Naive thymus-derived CD4-positive, alpha-beta T cell (primary cell): ENCODE results near the gene CCDC28A. TPM values are rescaled to one million over a fixed set of nuclear protein-coding genes. Genes with fewer than 3 reads are reported as not detected.
A peak's percentile ranks its signal among the peaks of the same experiment; 100 is the strongest.

Experiments
- ATAC-seq: fragments of 150-1000 bp; cut with Tn5 transposase; 2 replicates; pipeline ENCODE4 v1.10.0; 2021; ENCODE audit warnings: mild to moderate bottlenecking, moderate library complexity
- CTCF ChIA-PET: fragments of 350-600 bp; sonication (Branson Sonifier 250); formaldehyde crosslinking; loops from one replicate; lab custom pipeline; 2021; ENCODE audit warnings: antibody characterized with exemption; lab: Charles Lee
- POLR2A ChIA-PET: fragments of 350-600 bp; sonication (Branson Sonifier 250); formaldehyde crosslinking; loops from one replicate; lab custom pipeline; 2021; ENCODE audit warnings: antibody characterized with exemption, inconsistent platforms; lab: Charles Lee
- DNase-seq, 9 donors: peaks; one replicate each; pipeline versions ENCODE4 v3.0.0 to v3.0.0-alpha.2; 2020 to 2022; ENCODE audit warnings: mixed read lengths in 1 of 9
- H3K27ac ChIP-seq: one replicate; pipeline ENCODE4 v1.7.0; 2013; ENCODE audit warnings: mild to moderate bottlenecking, low read depth, low read length, moderate library complexity
- H3K27me3 ChIP-seq, 2 donors: one replicate each; pipeline ENCODE4 v1.7.0; 2013; ENCODE audit warnings: low read length in 2 of 2, mild to moderate bottlenecking in 2 of 2, moderate library complexity in 2 of 2; ENCODE audit not compliant: control insufficient read depth in 2 of 2, insufficient read depth in 2 of 2
- H3K36me3 ChIP-seq, 3 experiments: 1 replicate in 2 of 3; 2 replicates in 1 of 3; pipeline ENCODE4 v1.7.0; 2013; ENCODE audit warnings: low read length in 3 of 3, mild to moderate bottlenecking in 3 of 3, moderate library complexity in 1 of 3; ENCODE audit not compliant: insufficient read depth in 3 of 3, control insufficient read depth in 2 of 3
- H3K4me1 ChIP-seq, 2 donors: one replicate each; pipeline ENCODE4 v1.7.0; 2013; ENCODE audit warnings: low read length in 2 of 2, mild to moderate bottlenecking in 2 of 2, moderate library complexity in 1 of 2; ENCODE audit not compliant: control insufficient read depth in 2 of 2, insufficient read depth in 2 of 2
- H3K4me3 ChIP-seq: 2 replicates; pipeline ENCODE4 v1.7.0; 2013; ENCODE audit warnings: mild to moderate bottlenecking, low read length
- H3K9me3 ChIP-seq, 3 experiments: 1 replicate in 2 of 3; 2 replicates in 1 of 3; pipeline ENCODE4 v1.7.0; 2013; ENCODE audit warnings: low read length in 3 of 3; ENCODE audit not compliant: control insufficient read depth in 2 of 3
- H3K27ac Mint-ChIP-seq, 9 donors: one replicate each; pipeline ENCODE4 v1.8.0; 2020 to 2022; ENCODE audit warnings: mixed read lengths in 9 of 9, mild to moderate bottlenecking in 8 of 9, moderate library complexity in 5 of 9, inconsistent platforms in 2 of 9
- H3K27me3 Mint-ChIP-seq, 5 donors: one replicate each; pipeline ENCODE4 v1.8.0; 2021 to 2022; ENCODE audit warnings: mixed read lengths in 5 of 5, mild to moderate bottlenecking in 1 of 5
- H3K36me3 Mint-ChIP-seq, 5 donors: one replicate each; pipeline ENCODE4 v1.8.0; 2020 to 2022; ENCODE audit warnings: mixed read lengths in 5 of 5, mild to moderate bottlenecking in 3 of 5, inconsistent platforms in 1 of 5
- H3K4me1 Mint-ChIP-seq, 7 donors: one replicate each; pipeline ENCODE4 v1.8.0; 2020 to 2022; ENCODE audit warnings: mixed read lengths in 7 of 7, mild to moderate bottlenecking in 3 of 7, inconsistent platforms in 1 of 7
- H3K4me3 Mint-ChIP-seq, 10 donors: one replicate each; pipeline ENCODE4 v1.8.0; 2020 to 2022; ENCODE audit warnings: mild to moderate bottlenecking in 10 of 10, mixed read lengths in 10 of 10, moderate library complexity in 6 of 10, inconsistent platforms in 2 of 10
- H3K9me3 Mint-ChIP-seq, 11 donors: one replicate each; pipeline ENCODE4 v1.8.0; 2020 to 2022; ENCODE audit warnings: mixed read lengths in 11 of 11, mild to moderate bottlenecking in 4 of 11, inconsistent platforms in 1 of 11, moderate library complexity in 1 of 11
- intact Hi-C, 2 donors: fragments of 100-400 bp; cut with micrococcal nuclease; formaldehyde crosslinking; loops; one replicate each; pipeline ENCODE4 v1.15.1; 2023
- polyA plus RNA-seq, 2 donors: library from polyadenylated mRNA; unstranded; fragments of 300-500 nt; fragmentation: Illumina TruSeq; gene quantifications; one replicate each; pipeline ENCODE4 v1.2.3, GENCODE V29; 2021
- total RNA-seq, 6 experiments: library from RNA in 5 of 6; stranded (reverse) in 5 of 6; gene quantifications; 1 replicate in 5 of 6; 2 replicates in 1 of 6; pipeline ENCODE4 v1.2.3 and lab custom pipeline; 2021 to 2026

Gene CCDC28A
- total and polyA plus RNA-seq, 7 experiments from 2014 or later: 19.9 to 65.3 (median 32.4) TPM

GRCh38 chr6:138785079-138785478 is 11.5 kb downstream of the CCDC28A start:
- Histone ChIP-seq H3K36me3 (peaks cover 3 to 54% (median 10%) of the 10 kb centered on the region in 3 experiments), H3K27ac (no peak overlapping the region), H3K27me3 (no peaks in the 10 kb centered on the region), H3K9me3 (no peaks in the 10 kb centered on the region), H3K4me3 (no peak overlapping the region), H3K4me1 (no peaks in the 10 kb centered on the region)
- DNase-seq (no peak), ATAC-seq (no peak)
- ChIA-PET CTCF (interaction anchor here (0.6 to 0.7 kb wide), 2 partner anchors 451 to 669 kb away, joined by 3 read pairs; no protein-coding TSS in a partner anchor), POLR2A (no interaction called here)
- H3K4me1 Mint-ChIP-seq: peaks cover 5 to 12% (median 6%) of the 10 kb centered on the region in 7 donors
- no peak overlapping the region for H3K27ac Mint-ChIP-seq
- H3K9me3 Mint-ChIP-seq: no peaks in the 10 kb centered on the region
- peaks cover 7 to 59% (median 33%) of the 10 kb centered on the region in 5 donors for H3K36me3 Mint-ChIP-seq
- intact Hi-C loops: no loop called here
- H3K4me3 Mint-ChIP-seq: no peak overlapping the region
- no peaks in the 10 kb centered on the region for H3K27me3 Mint-ChIP-seq

GRCh38 chr6:138785980-138786379 is 12.4 kb downstream of the CCDC28A start:
- Histone ChIP-seq H3K9me3 (no peaks in the 10 kb centered on the region), H3K27ac (no peak overlapping the region), H3K4me3 (no peak overlapping the region), H3K4me1 (no peaks in the 10 kb centered on the region), H3K27me3 (no peaks in the 10 kb centered on the region), H3K36me3 (peaks cover 3 to 54% (median 5%) of the 10 kb centered on the region in 3 experiments)
- intact Hi-C loops: no loop called here
- peaks cover 3 to 12% (median 6%) of the 10 kb centered on the region in 7 donors for H3K4me1 Mint-ChIP-seq
- H3K27ac Mint-ChIP-seq: peak overlapping the region in 1 of 9 donors; percentile 41
- no peak for ATAC-seq
- DNase-seq: no peak
- no peak overlapping the region for H3K4me3 Mint-ChIP-seq
- peaks cover 0 to 3% (median 0%) of the 10 kb centered on the region in 5 donors for H3K27me3 Mint-ChIP-seq
- no peaks in the 10 kb centered on the region for H3K9me3 Mint-ChIP-seq
- ChIA-PET POLR2A (no interaction called here), CTCF (no interaction called here)
- peaks cover 8 to 64% (median 36%) of the 10 kb centered on the region in 5 donors for H3K36me3 Mint-ChIP-seq

GRCh38 chr6:138787138-138787537 is 13.6 kb downstream of the CCDC28A start:
- Histone ChIP-seq H3K4me1 (no peaks in the 10 kb centered on the region), H3K4me3 (no peak overlapping the region), H3K36me3 (peaks cover 3 to 53% (median 5%) of the 10 kb centered on the region in 3 experiments), H3K27me3 (no peaks in the 10 kb centered on the region), H3K9me3 (no peaks in the 10 kb centered on the region), H3K27ac (no peak overlapping the region)
- no peak for ATAC-seq
- Mint-ChIP-seq H3K4me1 (peaks cover 1 to 8% (median 5%) of the 10 kb centered on the region in 7 donors), H3K36me3 (peaks cover 12 to 64% (median 39%) of the 10 kb centered on the region in 5 donors), H3K27me3 (peaks cover 0 to 7% (median 0%) of the 10 kb centered on the region in 5 donors), H3K9me3 (no peaks in the 10 kb centered on the region), H3K27ac (peak overlapping the region in 3 of 9 donors; percentile 9 to 15 (median 13)), H3K4me3 (no peak overlapping the region)
- CTCF ChIA-PET: no interaction called here
- intact Hi-C loops: no loop called here
- DNase-seq: no peak
- POLR2A ChIA-PET: no interaction called here

- no peak within 1 kb of the TSS for H3K27ac Mint-ChIP-seq
- peaks cover 0 to 17% (median 0%) of the 10 kb centered on the region in 3 experiments for H3K36me3 ChIP-seq
- peak in 1 of 9 donors; percentile 11 for DNase-seq
- no peak for ATAC-seq
- H3K27me3 ChIP-seq: peaks cover 0 to 6% of the 10 kb centered on the region in 2 donors
- H3K27me3 Mint-ChIP-seq: peaks cover 3 to 25% (median 19%) of the 10 kb centered on the region in 5 donors
- peaks cover 10 to 29% (median 27%) of the 10 kb centered on the region in 5 donors for H3K36me3 Mint-ChIP-seq
- CTCF ChIA-PET: interaction anchor here (0.5 kb wide), 1 partner anchor 20 kb away, joined by 4 read pairs; no protein-coding TSS in a partner anchor
- peaks cover 0 to 4% (median 0%) of the 10 kb centered on the region in 7 donors for H3K4me1 Mint-ChIP-seq
- no peaks in the 10 kb centered on the region for H3K9me3 ChIP-seq
- POLR2A ChIA-PET: interaction anchor here (0.6 kb wide), 1 partner anchor 112 kb away, joined by 4 read pairs; no protein-coding TSS in a partner anchor
- no peak within 1 kb of the TSS for H3K27ac ChIP-seq
- H3K4me3 Mint-ChIP-seq: no peak within 1 kb of the TSS
- intact Hi-C loops: no loop called here
- no peak within 1 kb of the TSS for H3K4me3 ChIP-seq
- H3K9me3 Mint-ChIP-seq: peaks cover 0 to 4% (median 0%) of the 10 kb centered on the region in 11 donors
- H3K4me1 ChIP-seq: no peaks in the 10 kb centered on the region
These were observed 22.4 kb downstream of the CCDC28A start, which contains the start of gene ECT2L for GRCh38 chr6:138795809-138796603. TSS of gene ECT2L (plus strand) at chr6:138796087. CDS start at chr6:138813275, 17,188 bp downstream.

GRCh38 chr6:138796771-138797170 is 23.2 kb downstream of the CCDC28A start:
- peaks cover 0 to 6% of the 10 kb centered on the region in 2 donors for H3K27me3 ChIP-seq
- CTCF ChIA-PET: no interaction called here
- Mint-ChIP-seq H3K4me3 (no peak overlapping the region), H3K27ac (no peak overlapping the region), H3K4me1 (peaks cover 0 to 4% (median 0%) of the 10 kb centered on the region in 7 donors), H3K27me3 (peaks cover 3 to 21% (median 19%) of the 10 kb centered on the region in 5 donors), H3K36me3 (peaks cover 5 to 22% (median 20%) of the 10 kb centered on the region in 5 donors), H3K9me3 (peaks cover 0 to 4% (median 0%) of the 10 kb centered on the region in 11 donors)
- POLR2A ChIA-PET: no interaction called here
- DNase-seq (no peak), ATAC-seq (no peak)
- no peaks in the 10 kb centered on the region for H3K9me3 ChIP-seq
- intact Hi-C loops: no loop called here
- H3K36me3 ChIP-seq: peaks cover 0 to 9% (median 0%) of the 10 kb centered on the region in 3 experiments
- no peak overlapping the region for H3K4me3 ChIP-seq
- H3K27ac ChIP-seq: no peak overlapping the region
- no peaks in the 10 kb centered on the region for H3K4me1 ChIP-seq

GRCh38 chr6:138797806-138798446 is 24.4 kb downstream of the CCDC28A start:
- Histone ChIP-seq H3K27me3 (peaks cover 0 to 6% of the 10 kb centered on the region in 2 donors), H3K36me3 (no peaks in the 10 kb centered on the region), H3K27ac (no peak overlapping the region), H3K4me3 (no peak overlapping the region), H3K9me3 (no peaks in the 10 kb centered on the region), H3K4me1 (no peaks in the 10 kb centered on the region)
- Mint-ChIP-seq H3K4me3 (no peak overlapping the region), H3K36me3 (peaks cover under 1 to 12% (median 9%) of the 10 kb centered on the region in 5 donors), H3K4me1 (peaks cover 0 to 4% (median 0%) of the 10 kb centered on the region in 7 donors), H3K9me3 (peaks cover 0 to 4% (median 0%) of the 10 kb centered on the region in 11 donors), H3K27ac (peak overlapping the region in 1 of 9 donors; percentile 23), H3K27me3 (peaks cover 3 to 21% (median 19%) of the 10 kb centered on the region in 5 donors)
- DNase-seq: no peak
- ChIA-PET POLR2A (interaction anchor here (0.6 kb wide), 1 partner anchor 375 kb away, joined by 3 read pairs; no protein-coding TSS in a partner anchor), CTCF (no interaction called here)
- intact Hi-C loops: no loop called here
- no peak for ATAC-seq
